ENCODE results near the gene GAS6. TPM values are rescaled to one million over a fixed set of nuclear protein-coding genes. Genes with fewer than 3 reads are reported as not detected.

The GAS6 gene
- total RNA-seq, 1 donor from 2014 or later = 47.6 TPM

GRCh38 chr13:113897966-113898365 lies 34.1 kb upstream of the GAS6 start:
- peaks cover 11% of the 10 kb centered on the region for H3K36me3 Mint-ChIP-seq (ENCODE audit: unreplicated experiment)
- TF ChIP-seq, protein P1, sequence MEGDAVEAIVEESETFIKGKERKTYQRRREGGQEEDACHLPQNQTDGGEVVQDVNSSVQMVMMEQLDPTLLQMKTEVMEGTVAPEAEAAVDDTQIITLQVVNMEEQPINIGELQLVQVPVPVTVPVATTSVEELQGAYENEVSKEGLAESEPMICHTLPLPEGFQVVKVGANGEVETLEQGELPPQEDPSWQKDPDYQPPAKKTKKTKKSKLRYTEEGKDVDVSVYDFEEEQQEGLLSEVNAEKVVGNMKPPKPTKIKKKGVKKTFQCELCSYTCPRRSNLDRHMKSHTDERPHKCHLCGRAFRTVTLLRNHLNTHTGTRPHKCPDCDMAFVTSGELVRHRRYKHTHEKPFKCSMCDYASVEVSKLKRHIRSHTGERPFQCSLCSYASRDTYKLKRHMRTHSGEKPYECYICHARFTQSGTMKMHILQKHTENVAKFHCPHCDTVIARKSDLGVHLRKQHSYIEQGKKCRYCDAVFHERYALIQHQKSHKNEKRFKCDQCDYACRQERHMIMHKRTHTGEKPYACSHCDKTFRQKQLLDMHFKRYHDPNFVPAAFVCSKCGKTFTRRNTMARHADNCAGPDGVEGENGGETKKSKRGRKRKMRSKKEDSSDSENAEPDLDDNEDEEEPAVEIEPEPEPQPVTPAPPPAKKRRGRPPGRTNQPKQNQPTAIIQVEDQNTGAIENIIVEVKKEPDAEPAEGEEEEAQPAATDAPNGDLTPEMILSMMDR (IDR thresholded peaks at IDR 0.05; ENCODE audit: partially characterized antibody, unreplicated experiment) = no peak
- no peaks in the 10 kb centered on the region for H3K4me1 Mint-ChIP-seq (ENCODE audit: low read depth, unreplicated experiment)
- H3K9me3 Mint-ChIP-seq (ENCODE audit: unreplicated experiment) = no peaks in the 10 kb centered on the region
- H3K27ac Mint-ChIP-seq (ENCODE audit: unreplicated experiment) = no peak overlapping the region
- H3K4me3 Mint-ChIP-seq (ENCODE audit: unreplicated experiment) = no peak overlapping the region
- H3K27me3 Mint-ChIP-seq (ENCODE audit: unreplicated experiment) = peaks cover 4% of the 10 kb centered on the region
- no peak for DNase-seq

- TF ChIP-seq, protein P1 (IDR thresholded peaks at IDR 0.05; ENCODE audit: partially characterized antibody, unreplicated experiment) = no peak
- no peak overlapping the region for H3K27ac Mint-ChIP-seq (ENCODE audit: unreplicated experiment)
- no peak overlapping the region for H3K4me3 Mint-ChIP-seq (ENCODE audit: unreplicated experiment)
- H3K36me3 Mint-ChIP-seq (ENCODE audit: unreplicated experiment) = peaks cover 11% of the 10 kb centered on the region
- no peak for DNase-seq
- H3K4me1 Mint-ChIP-seq (ENCODE audit: low read depth, unreplicated experiment) = no peaks in the 10 kb centered on the region
- peaks cover 4% of the 10 kb centered on the region for H3K27me3 Mint-ChIP-seq (ENCODE audit: unreplicated experiment)
- no peaks in the 10 kb centered on the region for H3K9me3 Mint-ChIP-seq (ENCODE audit: unreplicated experiment)
Observed at GRCh38 chr13:113897161-113897560, 33.3 kb upstream of the GAS6 start.

DNA sequence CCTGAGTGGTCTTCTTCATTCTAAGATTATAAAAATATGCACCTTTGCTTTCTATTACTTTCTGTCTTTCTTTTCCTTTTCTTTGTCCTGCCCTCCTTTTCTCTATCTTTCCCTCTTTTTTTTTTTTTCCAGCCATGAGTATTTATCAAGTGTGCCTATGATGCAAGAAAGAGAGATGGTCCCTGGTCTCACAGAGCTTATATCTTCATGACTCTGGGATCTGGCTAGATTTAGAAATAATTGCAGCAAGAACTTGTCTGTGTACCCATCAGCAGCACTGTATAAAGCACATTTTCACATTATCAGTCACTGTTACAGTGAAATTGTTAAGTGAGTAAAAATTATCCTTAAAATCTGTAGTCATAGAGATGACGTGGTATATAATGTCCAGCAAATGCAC lies 31.6 kb upstream of the GAS6 start:
- Mint-ChIP-seq H3K9me3 (ENCODE audit: unreplicated experiment) (no peaks in the 10 kb centered on the region), H3K27ac (ENCODE audit: unreplicated experiment) (no peak overlapping the region), H3K4me1 (ENCODE audit: low read depth, unreplicated experiment) (no peaks in the 10 kb centered on the region), H3K4me3 (ENCODE audit: unreplicated experiment) (no peak overlapping the region), H3K36me3 (ENCODE audit: unreplicated experiment) (peaks cover 11% of the 10 kb centered on the region), H3K27me3 (ENCODE audit: unreplicated experiment) (peaks cover 4% of the 10 kb centered on the region)
- TF ChIP-seq, protein P1 (IDR thresholded peaks at IDR 0.05; ENCODE audit: partially characterized antibody, unreplicated experiment) = no peak
- DNase-seq = no peak

DNA sequence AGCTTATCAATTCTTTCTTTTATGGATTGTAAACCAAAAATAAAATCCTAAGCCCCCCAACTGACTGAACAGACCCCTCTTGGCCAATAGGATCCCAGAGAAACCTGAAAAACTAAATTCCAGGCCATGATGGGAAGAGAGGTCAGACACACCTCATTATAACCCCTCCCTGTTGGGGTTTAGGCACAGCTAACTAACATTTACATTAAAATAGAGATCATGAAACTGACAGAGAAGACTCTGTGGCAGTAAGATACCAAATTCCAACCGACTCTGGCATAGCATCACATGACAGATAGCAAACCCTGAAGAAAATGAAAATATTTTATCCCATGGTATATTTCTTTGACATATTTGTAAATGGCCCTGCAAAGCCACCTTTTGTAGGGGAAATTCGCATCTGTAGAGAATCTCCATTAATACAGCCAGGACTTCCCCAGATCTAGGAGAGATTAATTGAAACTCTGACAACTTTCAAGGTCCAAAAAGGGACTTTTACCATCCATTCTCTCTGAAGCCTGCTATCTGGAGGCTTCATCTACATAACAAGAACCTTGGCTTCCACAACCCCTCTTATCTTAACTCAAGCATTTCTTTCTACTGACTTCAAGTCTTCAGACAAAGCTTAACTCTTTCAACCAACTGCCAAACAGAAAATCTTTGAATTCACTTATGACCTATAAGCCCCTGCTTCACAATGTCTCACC lies 27.1 kb upstream of the GAS6 start:
- Mint-ChIP-seq H3K27me3 (ENCODE audit: unreplicated experiment) (peaks cover 4% of the 10 kb centered on the region), H3K36me3 (ENCODE audit: unreplicated experiment) (no peaks in the 10 kb centered on the region), H3K4me3 (ENCODE audit: unreplicated experiment) (no peak overlapping the region), H3K27ac (ENCODE audit: unreplicated experiment) (no peak overlapping the region), H3K4me1 (ENCODE audit: low read depth, unreplicated experiment) (no peaks in the 10 kb centered on the region), H3K9me3 (ENCODE audit: unreplicated experiment) (peaks cover 1% of the 10 kb centered on the region)
- TF ChIP-seq, protein P1 (IDR thresholded peaks at IDR 0.05; ENCODE audit: partially characterized antibody, unreplicated experiment) = no peak
- no peak for DNase-seq

GRCh38 chr13:113889467-113889866 lies 25.6 kb upstream of the GAS6 start:
- no peaks in the 10 kb centered on the region for H3K4me1 Mint-ChIP-seq (ENCODE audit: low read depth, unreplicated experiment)
- no peak overlapping the region for H3K4me3 Mint-ChIP-seq (ENCODE audit: unreplicated experiment)
- peaks cover 4% of the 10 kb centered on the region for H3K27me3 Mint-ChIP-seq (ENCODE audit: unreplicated experiment)
- no peaks in the 10 kb centered on the region for H3K36me3 Mint-ChIP-seq (ENCODE audit: unreplicated experiment)
- H3K27ac Mint-ChIP-seq (ENCODE audit: unreplicated experiment) = no peak overlapping the region
- peaks cover 4% of the 10 kb centered on the region for H3K9me3 Mint-ChIP-seq (ENCODE audit: unreplicated experiment)
- TF ChIP-seq, protein P1 (IDR thresholded peaks at IDR 0.05; ENCODE audit: partially characterized antibody, unreplicated experiment) = no peak
- no peak for DNase-seq

Data from glutamatergic neuron (in vitro differentiated cells).